ENCODE data around the gene SLC17A9.

The SLC17A9 gene, protein sequence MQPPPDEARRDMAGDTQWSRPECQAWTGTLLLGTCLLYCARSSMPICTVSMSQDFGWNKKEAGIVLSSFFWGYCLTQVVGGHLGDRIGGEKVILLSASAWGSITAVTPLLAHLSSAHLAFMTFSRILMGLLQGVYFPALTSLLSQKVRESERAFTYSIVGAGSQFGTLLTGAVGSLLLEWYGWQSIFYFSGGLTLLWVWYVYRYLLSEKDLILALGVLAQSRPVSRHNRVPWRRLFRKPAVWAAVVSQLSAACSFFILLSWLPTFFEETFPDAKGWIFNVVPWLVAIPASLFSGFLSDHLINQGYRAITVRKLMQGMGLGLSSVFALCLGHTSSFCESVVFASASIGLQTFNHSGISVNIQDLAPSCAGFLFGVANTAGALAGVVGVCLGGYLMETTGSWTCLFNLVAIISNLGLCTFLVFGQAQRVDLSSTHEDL

DNA sequence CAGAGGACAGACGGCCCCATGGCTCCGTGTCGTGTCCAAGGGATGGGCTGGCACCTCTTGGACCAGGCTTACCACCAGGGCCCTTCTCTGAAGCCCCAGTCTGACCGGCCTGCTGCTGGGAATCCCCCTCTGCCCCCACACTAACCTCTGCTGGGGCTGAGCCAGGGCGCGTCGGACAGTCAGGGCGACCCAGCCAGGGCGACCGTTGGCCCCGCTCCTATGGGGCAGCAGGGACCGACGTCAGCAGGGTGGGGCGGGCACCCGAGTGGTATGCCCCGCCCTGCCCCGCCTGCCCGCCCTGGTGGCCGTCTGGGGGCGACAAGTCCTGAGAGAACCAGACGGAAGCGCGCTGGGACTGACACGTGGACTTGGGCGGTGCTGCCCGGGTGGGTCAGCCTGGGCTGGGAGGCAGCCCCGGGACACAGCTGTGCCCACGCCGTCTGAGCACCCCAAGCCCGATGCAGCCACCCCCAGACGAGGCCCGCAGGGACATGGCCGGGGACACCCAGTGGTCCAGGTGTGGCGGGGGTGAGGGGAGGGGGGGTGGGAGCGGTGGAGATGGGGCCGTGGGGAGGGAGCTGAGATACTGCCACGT is at the start of gene SLC17A9:
Gene SLC17A9, plus strand, starts transcription at position 337 of the 595 bp plus-strand sequence. Its CDS starts 122 bp downstream, at position 459.
- in situ Hi-C loops (cut with HindIII; ENCODE audit: low sequenced_read_pairs): no loop called here

DNA sequence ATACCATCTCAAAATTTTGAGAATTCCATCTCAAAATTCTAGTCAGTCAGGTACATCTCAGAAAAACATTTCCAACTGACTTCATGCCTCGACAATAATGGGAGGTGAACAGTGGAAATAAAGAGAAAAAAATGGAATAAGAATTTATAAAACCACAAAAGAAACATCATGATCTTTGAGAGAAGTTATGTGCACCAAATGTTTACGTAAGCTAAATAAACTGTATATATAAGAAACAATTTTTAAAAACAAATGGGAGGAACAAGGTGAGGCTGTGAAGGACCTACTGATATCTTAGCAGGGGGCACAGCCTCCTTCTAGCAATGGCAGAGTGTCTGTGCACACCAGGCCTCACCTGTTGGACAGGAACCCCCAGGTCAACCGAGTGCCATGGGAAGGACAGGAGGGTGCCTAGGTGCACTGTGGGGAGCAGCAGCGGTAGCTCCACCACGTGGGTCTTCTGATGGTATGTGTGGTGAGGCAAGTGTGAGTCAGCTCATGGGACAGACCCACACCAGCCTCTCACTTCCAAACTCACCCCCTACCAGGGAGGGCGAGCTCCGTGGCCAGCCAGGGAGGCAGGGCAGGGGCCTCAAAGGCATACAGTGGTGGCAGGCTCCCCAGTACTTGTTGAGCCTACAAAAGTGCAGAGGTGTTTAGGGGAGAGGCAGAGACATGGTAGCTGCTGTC is 49.4 kb upstream of the SLC17A9 start:
- in situ Hi-C loops (cut with HindIII; ENCODE audit: low sequenced_read_pairs): no loop called here

DNA sequence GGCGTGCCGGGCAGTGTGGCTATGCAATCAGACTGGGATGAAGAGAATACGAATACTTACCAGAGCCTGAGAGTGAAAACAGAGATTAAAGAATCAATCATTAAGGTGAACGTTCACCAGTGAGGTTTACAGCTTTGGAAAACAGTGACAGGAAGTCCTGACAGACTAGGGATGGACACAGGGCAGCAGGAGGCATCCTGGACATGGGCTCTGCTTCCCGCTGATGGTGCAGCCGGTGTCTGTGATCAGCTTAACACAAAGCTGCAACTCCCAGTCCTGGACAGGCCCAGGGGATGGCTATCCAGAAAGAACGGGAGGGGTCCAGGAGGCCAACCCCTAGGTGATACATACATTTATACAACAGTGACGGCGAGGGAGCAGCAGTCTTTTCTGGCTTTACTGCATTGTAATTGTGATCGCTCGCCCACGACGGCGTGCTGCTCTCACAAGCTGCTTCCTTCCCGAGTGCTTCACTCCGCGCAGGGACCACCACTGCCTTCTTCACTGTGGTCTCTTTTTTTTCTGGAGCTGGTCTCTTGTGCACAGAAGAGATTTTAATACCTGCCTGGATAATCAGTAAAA is 46.9 kb upstream of the SLC17A9 start:
- in situ Hi-C loops (cut with HindIII; ENCODE audit: low sequenced_read_pairs): no loop called here

DNA sequence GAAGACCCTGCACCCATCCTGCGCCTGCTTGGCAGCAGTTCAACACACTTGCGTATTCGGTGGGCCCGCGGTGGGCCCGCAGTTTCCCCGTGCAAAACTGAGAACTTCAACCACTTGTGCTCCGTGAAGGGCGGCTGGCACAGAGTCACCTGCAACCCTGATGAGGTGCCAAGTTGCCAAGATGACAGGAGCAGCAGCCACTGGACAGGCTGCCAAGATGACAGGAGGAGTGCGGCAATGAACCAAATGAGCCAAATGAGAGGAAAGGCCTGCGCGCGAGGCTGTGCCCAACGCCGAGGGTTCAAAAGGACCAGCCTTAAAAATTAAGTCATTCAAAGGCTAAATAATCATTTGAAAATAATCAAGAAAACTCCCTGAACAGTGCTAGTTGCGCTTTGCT is 46.3 kb upstream of the SLC17A9 start:
- in situ Hi-C loops (cut with HindIII; ENCODE audit: low sequenced_read_pairs): no loop called here

DNA sequence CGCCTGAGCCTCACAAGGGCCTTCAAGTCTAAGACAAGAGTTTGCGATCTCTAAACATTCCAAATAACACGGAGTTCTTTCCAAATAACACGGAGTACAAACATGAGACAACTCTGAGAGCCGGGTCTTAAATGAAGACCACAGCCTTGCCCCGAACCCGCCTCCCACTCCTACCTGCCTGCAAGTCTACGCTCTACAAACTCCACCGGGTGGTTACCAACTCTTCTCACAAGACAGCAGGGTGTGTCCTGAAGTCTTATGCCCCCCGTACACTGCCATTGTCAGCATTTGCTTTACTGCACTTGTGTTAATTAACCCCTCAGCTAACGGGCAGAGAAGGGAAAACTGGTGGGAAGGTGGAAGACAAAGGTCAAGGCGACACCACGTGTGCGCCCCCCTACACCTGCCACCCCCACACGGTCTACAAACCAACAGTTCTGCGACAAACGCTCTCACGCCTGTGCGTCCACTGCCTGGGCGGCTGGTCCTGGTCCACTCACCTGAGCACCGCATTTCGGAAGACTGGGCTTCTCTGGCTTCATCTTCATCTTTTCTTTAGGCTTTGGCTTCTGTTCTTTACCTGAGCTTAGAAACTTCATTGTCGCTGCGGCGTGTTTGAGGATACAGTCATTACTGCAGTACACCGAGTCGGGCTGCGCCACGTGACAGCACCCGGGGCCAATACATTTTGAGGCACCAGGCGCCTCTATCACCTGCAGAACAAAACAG is 45.7 kb upstream of the SLC17A9 start:
- in situ Hi-C loops (cut with HindIII; ENCODE audit: low sequenced_read_pairs): no loop called here

DNA sequence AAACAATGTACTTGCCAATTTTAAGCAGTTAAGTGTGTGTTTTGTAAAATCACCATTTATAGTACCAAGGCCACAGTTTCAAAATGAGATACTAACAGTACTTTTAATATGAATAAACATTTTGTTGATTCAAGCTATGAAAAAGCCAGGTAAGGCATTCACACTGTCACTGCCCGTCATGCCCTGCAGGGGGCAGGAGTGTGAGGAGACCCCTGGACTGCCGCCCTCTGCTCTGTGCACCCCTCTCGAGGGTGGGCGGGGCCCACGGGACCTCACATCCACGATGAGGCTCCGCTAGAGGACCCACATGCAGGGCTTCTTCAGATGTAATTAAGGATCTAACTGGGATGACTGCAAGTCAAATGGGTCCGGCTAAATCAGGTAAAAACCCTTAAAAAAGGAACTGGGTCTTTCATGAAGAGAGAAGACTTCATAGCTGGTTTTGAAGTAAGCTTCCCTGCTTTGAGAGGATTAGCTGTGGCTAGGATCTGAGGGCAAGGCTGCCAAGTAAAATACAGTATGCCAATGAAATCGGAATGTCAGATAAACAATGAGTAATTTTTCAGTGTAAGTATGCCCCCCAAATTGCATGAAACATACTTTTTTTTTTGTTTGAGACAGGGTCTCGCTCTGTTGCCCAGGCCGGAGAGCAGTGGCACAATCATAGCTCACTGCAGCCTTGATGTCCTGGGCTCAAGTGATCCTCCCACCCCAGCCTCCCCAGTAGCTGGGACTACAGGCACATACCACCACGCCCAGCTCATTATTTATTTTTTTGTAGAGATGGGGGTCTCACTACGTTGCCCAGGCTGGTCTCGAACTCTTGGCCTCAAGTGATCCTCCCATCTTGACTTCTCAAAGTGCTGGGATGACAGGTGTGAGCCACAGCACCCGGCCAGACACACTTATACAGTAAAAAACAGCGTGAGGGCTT is 44.9 kb upstream of the SLC17A9 start:
- in situ Hi-C loops (cut with HindIII; ENCODE audit: low sequenced_read_pairs): no loop called here

DNA sequence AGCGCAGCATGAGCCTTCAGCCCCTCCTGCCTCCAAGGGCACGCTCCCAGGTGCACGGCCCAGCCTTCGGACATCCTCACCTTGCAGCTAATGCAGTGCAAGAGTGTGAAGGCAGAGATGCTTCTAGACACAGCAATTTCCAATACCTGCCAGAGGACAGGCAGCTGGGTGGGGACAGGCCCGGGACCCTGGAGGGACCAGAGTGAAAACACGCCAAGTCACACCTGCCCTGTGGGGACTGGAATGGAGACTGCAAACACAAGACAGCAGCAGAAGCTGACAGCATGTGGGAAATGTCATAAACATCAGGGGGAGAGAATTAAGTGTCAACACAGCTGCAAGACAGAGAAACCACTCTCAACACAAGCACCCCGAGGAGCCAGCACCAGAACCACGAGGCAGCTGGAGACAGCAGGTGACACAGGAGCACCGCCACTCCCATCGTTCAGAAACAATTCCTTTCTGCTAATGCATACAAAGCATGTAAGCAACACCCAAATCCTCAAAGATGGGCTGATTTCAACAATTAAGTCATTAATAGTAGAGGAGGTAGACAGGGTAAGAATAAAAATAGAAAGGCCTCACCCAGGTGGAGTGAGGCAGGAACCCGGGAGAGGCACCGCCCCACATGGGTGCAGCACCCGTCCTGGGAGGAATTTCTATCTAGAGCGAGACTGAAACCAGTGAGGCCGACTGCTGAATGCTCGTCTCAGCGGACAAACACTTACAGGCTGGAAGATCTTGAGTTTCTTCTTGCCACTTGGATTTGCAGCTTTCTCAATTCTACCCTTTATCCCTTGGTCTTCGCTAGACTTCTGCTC is 43.3 kb upstream of the SLC17A9 start:
- in situ Hi-C loops (cut with HindIII; ENCODE audit: low sequenced_read_pairs): no loop called here

DNA sequence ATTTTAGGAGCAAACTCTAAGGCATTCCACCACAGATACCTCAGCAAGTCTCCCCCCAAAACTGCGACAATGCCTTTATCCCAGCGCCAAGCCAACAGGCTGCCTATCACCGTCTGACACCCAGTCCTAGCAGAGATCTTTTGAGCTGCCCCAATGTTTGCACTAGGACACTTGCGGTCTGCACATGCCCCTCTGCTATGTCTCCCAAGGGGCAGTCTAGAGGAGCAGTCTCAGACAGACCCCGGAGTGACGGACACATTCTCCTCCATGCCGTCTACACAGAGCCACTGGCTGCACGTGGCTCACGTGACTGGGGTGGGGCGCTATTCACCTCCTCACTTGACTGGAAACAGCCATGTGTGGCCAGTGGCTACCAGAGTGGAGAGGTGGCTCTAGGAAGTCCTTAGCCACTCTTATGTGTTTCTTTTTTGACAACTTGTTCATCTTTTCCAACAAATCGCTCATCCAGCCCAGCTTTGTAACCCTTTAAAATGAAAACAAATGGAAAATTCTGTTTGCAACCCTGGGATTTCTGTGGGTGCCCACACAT is 42.2 kb upstream of the SLC17A9 start:
- in situ Hi-C loops (cut with HindIII; ENCODE audit: low sequenced_read_pairs): no loop called here

DNA sequence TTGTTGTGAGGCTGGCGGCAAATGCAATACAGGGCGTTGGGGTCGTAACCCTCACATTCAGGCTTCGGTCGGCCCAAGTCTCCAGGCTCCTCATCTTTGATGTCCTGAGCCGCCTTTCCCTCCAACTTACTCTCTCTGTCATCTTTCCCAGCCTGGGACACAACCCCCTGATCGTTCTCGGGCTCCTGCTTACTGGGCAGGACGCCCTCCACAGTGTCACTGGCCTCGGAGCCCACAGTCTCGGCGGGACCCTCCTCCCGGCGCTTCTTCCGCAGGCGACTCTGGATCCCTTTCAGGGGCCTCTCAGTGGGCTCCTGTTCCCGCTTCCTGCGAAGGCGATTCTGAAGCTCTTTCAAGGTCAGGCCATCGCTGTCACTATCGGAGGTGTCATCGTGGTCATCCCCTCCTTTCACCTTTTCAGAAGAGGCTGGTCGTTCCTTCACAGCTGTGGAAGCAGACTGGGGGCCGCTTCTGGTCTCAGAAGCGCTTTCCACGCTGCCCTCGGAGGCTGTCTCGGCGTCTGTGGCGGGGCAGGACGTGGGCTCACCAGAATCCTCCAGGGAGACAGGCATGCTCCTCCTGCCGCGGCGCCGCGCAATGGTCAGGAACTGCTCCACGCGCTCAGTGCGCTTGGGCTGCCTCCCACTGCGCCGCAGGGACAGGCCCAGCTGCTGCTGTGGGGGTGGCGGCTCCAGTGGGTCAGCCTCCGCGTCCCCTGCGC is 41.6 kb upstream of the SLC17A9 start:
- in situ Hi-C loops (cut with HindIII; ENCODE audit: low sequenced_read_pairs): no loop called here

DNA sequence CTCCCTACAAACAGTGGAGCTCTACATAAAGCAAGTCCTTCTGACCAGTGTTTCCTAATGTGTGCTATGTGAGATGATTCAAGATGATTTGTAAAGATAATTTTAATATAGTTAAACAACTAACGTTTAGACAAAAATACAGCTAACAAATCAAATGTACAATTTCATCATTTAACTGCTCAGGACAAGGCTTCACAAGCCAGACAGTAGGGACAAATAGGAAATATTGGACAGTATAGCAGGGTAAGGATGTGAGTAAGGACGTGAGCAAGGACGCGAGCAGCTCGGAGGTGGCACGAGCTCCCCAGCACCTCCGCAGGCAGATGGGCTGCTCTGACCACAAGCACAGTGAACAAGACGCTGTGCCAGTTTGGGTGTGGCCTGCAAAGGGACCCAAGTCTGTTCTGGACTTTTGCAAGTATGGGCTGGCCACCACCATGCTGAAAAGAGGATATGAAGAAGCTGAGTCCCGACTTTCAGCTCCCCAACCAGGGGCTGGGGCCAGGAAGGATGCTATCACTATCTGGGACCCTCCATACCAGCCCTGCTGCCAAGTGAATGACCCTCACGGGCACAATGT is 40.7 kb upstream of the SLC17A9 start:
- in situ Hi-C loops (cut with HindIII; ENCODE audit: low sequenced_read_pairs): no loop called here

DNA sequence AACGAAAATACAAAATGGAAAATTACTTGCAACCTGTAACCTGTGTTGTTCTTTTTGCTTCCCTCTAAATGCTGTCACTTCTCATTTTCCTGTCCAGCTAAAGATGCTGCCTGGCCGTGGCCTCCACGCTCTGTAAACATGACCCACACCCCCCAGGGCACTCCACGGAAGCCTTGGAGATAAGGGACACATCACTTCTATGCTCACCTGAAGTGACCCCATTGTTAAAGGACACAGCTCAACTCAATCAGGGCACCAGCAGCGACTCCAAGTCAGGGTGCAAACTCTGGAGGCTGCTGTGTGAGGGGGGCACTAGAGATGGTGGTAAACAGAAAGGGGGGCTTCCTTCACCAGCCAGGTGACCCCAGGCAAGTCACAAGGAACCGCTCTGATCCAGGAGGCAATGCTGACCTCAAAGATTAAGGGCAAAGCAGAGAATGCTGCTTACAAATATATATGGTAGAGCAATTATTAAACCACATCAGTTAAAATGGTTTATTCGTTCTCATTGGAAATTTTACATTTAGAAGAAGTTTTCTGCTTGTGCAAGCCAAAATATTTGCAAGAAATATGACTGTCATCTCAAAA is 39.4 kb upstream of the SLC17A9 start:
- in situ Hi-C loops (cut with HindIII; ENCODE audit: low sequenced_read_pairs): no loop called here

DNA sequence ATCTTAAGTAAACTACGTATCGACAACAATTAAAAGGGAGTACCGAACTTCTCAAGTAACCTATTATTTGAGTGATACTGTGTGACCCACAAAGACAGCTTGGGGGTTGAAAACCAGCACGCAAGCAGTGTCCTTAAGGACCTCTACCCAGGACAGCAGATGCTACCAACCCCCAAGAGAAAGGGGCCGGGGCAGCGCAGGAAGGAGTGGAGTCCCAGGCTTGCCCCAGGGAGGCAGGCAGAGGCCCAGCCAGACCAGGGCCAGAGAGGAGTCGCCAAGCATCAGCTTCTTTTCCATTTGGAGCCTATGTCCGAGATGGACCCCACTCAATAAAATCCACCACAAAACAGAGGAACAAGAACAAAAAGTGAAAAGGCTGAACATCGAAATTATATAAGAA is 38.1 kb upstream of the SLC17A9 start:
- in situ Hi-C loops (cut with HindIII; ENCODE audit: low sequenced_read_pairs): no loop called here

DNA sequence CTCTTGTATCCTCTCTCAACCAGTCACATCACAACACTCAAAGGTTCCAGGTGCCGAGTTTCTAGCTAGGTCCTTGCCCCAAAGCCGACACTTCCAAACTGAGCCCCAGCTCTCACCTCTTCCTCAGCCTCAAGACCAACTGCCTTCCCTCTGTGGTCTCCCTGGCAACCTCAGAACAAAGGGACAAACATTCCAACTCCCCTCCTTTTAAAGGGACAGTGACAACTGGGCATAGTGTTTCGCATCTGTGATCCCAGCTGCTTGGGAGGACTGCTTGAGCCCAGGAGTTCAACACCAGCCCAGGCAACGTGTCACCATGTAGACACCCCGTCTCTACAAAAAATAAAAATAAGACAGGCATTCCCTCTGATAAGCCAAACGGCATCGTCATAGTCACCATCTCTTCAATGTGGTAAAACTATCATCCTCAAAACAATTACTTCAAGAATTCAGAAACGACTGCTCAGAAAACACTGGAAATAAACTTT is 37.5 kb upstream of the SLC17A9 start:
- in situ Hi-C loops (cut with HindIII; ENCODE audit: low sequenced_read_pairs): no loop called here

DNA sequence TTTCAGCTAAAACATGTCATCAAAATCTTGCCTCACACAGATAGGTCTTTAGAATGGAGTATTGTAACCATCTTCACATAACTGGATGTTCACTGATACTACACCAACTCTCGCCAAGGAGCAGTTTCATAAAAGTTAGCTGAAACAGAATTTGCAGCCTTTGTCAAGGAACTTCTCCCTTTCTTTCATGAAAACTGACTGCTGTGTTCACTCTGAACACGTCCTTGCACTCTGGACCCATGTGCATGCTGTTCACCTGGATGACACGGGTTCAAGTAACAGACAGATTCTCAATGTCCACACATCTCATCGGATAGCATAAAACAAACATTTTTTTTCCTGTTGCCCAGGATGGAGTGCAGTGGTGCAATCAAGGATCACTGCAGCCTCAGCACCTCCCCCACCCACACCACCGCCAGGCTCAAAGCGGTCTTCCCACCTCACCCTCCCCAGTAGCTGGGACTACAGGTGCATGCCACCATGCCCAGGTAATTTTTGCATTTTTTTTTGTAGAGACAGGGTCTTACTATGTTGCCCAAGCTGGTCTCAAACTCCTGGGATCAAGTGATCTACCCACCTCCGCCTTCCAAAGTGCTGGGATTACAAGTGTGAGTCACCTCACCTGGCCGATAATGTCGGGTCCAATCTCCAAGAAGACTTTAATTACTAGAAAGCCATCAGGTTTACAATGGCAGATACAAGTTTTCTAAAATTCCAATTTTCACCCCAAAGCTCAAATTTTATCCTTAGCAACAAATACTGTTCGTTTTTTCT is 35.6 kb upstream of the SLC17A9 start:
- in situ Hi-C loops (cut with HindIII; ENCODE audit: low sequenced_read_pairs): no loop called here

DNA sequence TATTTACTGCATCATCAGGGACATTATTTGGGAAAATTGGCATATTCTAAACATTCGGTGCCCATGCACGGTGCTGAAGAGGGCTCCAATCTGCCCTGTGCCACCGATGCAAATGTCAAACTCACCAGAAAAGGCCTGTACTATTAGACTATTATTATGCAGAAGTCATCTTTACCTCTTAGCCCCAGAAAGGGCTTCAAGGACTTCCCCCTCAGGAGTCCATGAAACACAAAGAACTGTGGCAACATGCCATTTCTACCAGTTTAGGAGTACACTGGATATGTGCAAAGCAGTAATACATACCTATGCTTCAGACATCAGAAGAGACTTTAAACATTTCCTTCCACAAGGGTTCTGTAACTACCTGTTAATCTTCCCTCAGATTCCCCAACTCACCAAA is 34.8 kb upstream of the SLC17A9 start:
- in situ Hi-C loops (cut with HindIII; ENCODE audit: low sequenced_read_pairs): no loop called here

DNA sequence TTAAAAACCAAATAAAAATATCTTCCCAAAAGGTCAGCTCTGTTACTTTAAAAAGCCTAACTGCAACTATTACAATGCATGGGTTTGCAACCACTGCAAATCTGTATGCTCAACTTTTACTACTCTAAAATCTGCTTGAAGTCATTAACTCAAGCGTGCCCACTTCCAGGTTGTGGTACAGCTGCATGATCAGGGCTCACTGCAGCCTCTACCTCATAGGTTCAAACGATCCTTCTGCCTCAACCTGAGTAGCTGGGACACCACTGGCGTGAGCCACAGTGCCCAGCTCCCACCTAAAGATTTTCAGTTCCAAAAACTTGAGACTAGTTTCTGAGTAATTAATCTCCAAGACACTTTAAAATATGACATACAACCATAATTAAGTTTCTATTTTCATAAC is 34.4 kb upstream of the SLC17A9 start:
- in situ Hi-C loops (cut with HindIII; ENCODE audit: low sequenced_read_pairs): no loop called here

All from DLD1 (cell line).